HepG2 (cell line): ENCODE measurements around the gene PRM2. TPM values are rescaled to one million over a fixed set of nuclear protein-coding genes. Genes with fewer than 3 reads are reported as not detected.
A peak's percentile ranks its signal among the peaks of the same experiment; 100 is the strongest.

Source experiments
- ARHGAP35 ChIP-seq: sonication (generic); formaldehyde crosslinking; IDR thresholded peaks from 2 replicates; pipeline ENCODE4 v1.9.0; 2022; ENCODE audit warnings: mild to moderate bottlenecking, inconsistent platforms, moderate library complexity, missing genetic modification reagents, borderline replicate concordance
- NFYB ChIP-seq: sonication (generic); formaldehyde crosslinking; IDR thresholded peaks from 2 replicates; pipeline ENCODE4 v1.4.0; 2020; ENCODE audit warnings: missing genetic modification reagents
- NR2F2 ChIP-seq: IDR thresholded peaks from 2 replicates; pipeline ENCODE4 v1.6.1; 2012; ENCODE audit warnings: low read depth, inconsistent platforms, borderline replicate concordance
- POLR2G ChIP-seq: fragments of 200-400 bp; formaldehyde crosslinking; IDR thresholded peaks from 2 replicates; pipeline ENCODE4 v1.6.1; 2018; ENCODE audit warnings: mild to moderate bottlenecking, low read depth, low read length, moderate library complexity
- SRY ChIP-seq: sonication (generic); formaldehyde crosslinking; IDR thresholded peaks from 2 replicates; pipeline ENCODE4 v1.8.0; 2022; ENCODE audit warnings: mild to moderate bottlenecking, missing genetic modification reagents
- TBX3 ChIP-seq: fragments of 450-650 bp; IDR thresholded peaks from 2 replicates; pipeline ENCODE4 v1.6.1; 2017; ENCODE audit warnings: antibody characterized with exemption, mild to moderate bottlenecking, inconsistent platforms, borderline replicate concordance
- TGIF2 ChIP-seq: IDR thresholded peaks from 2 replicates; pipeline ENCODE4 v1.6.1; 2016; ENCODE audit warnings: control low read depth, missing compliant biosample characterization
- ZIK1 ChIP-seq: sonication (generic); formaldehyde crosslinking; IDR thresholded peaks from 2 replicates; pipeline ENCODE4 v1.5.0; 2020; ENCODE audit warnings: mild to moderate bottlenecking, low read depth, missing genetic modification reagents, borderline replicate concordance
- polyA plus RNA-seq, 8 experiments: library from polyadenylated mRNA; depleted of rRNA in 3 of 8; stranded (reverse) in 7 of 8; unstranded in 1 of 8; fragments of >200 nt; fragmentation: Illumina TruSeq in 4 of 8; extraction: Trizol in 4 of 8; gene quantifications; 2 replicates each; pipeline versions ENCODE4 v1.2.1 to v1.2.3, GENCODE V29; 2011 to 2016; ENCODE audit warnings: low read depth in 4 of 8, missing spikeins in 1 of 8, mixed read lengths in 1 of 8; ENCODE audit not compliant: insufficient read depth in 1 of 8
- total RNA-seq, 5 experiments: library from RNA; depleted of rRNA; stranded (reverse); fragments of >200 nt; fragmentation: Illumina TruSeq; extraction: Trizol; gene quantifications; 2 replicates each; pipeline ENCODE4 v1.2.3, GENCODE V29; 2016; ENCODE audit warnings: low read depth in 1 of 5
- TF ChIP-seq, protein P1 (sequence below): sonication (generic); formaldehyde crosslinking; IDR thresholded peaks from 2 replicates; pipeline ENCODE4 v1.4.0; 2020; ENCODE audit warnings: missing genetic modification reagents
- TF ChIP-seq, protein P2 (sequence below): sonication (generic); formaldehyde crosslinking; IDR thresholded peaks from 2 replicates; pipeline ENCODE4 v1.4.0; 2020; ENCODE audit warnings: missing genetic modification reagents
- TF ChIP-seq, protein P3 (sequence below): sonication (generic); formaldehyde crosslinking; IDR thresholded peaks from 2 replicates; pipeline ENCODE4 v1.4.0; 2020; ENCODE audit warnings: missing genetic modification reagents
- TF ChIP-seq, protein P4 (sequence below): sonication (generic); formaldehyde crosslinking; IDR thresholded peaks from 2 replicates; pipeline ENCODE4 v1.5.0; 2020; ENCODE audit warnings: mild to moderate bottlenecking, missing genetic modification reagents
- TF ChIP-seq, protein P5 (sequence below): sonication (generic); formaldehyde crosslinking; IDR thresholded peaks from 2 replicates; pipeline ENCODE4 v1.5.0; 2020; ENCODE audit warnings: mild to moderate bottlenecking, missing genetic modification reagents, borderline replicate concordance

The PRM2 gene
- total and polyA plus RNA-seq, 2 of the 13 experiments (the other 11 are each of a cell fraction or from before 2014, with no cell fraction given) = 0.54 TPM; not detected in 1

DNA sequence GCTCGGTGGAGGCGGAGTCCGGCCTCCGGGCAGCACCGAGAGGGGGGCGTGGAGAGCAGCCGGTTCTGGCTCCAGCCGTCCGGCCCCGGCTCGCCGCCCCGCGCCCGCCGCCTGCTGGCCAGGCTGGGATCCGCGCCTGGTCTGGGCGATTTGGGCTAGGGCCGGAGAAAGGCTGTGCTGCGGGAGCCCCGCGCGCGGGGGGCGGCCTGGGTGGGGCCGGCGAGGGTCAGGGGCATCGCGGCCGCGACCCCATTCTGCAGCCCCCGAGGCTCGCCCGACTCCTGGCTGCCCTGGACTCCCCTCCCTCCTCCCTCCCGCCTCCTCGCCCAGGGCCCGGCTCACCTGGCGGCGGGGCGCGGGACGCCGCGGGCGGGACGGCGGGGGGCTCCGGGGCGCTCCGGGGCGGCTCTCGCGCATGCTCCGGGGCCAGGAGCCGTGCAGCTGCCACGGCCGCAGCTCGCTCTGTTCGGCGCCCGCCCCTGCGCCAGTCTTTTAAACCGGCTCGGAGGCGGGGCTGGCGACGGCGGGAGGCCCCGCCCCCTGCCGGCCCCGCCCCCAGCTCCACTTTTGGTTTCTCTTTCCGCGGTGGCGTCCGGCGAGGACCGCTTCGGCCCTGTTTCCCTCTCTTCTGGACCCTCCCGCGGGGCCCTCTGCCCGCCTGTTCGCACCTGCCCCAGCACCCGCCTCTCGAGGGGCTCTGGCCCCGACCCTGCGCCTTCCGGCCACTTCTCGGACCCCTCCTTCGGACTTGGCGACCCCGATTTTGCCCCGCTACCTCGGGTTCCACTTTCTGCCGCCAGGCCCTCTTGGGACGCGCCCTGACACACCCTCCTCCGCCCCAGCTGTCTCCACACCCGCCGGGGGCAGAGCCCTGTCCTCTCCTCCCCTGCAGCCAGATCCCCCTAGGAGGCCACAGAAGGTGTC is 20.3 kb downstream of the PRM2 start, which contains the start of gene SOCS1 (continued):
- TF ChIP-seq POLR2G = peak; percentile 99
- peak; percentile 11; the same call in 1 of the 2 replicates for TF ChIP-seq NFYB (CRISPR knock-in tag)
- no peak; the same call in 1 of the 2 replicates for TF ChIP-seq ZIK1
- 0 out of 2 replicates have a peak, but pooled peaks have one; percentile 22 for TF ChIP-seq TBX3
- TF ChIP-seq, protein P1, sequence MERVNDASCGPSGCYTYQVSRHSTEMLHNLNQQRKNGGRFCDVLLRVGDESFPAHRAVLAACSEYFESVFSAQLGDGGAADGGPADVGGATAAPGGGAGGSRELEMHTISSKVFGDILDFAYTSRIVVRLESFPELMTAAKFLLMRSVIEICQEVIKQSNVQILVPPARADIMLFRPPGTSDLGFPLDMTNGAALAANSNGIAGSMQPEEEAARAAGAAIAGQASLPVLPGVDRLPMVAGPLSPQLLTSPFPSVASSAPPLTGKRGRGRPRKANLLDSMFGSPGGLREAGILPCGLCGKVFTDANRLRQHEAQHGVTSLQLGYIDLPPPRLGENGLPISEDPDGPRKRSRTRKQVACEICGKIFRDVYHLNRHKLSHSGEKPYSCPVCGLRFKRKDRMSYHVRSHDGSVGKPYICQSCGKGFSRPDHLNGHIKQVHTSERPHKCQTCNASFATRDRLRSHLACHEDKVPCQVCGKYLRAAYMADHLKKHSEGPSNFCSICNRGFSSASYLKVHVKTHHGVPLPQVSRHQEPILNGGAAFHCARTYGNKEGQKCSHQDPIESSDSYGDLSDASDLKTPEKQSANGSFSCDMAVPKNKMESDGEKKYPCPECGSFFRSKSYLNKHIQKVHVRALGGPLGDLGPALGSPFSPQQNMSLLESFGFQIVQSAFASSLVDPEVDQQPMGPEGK (CRISPR knock-in tag) = peak; percentile 92
- TF ChIP-seq, protein P2, sequence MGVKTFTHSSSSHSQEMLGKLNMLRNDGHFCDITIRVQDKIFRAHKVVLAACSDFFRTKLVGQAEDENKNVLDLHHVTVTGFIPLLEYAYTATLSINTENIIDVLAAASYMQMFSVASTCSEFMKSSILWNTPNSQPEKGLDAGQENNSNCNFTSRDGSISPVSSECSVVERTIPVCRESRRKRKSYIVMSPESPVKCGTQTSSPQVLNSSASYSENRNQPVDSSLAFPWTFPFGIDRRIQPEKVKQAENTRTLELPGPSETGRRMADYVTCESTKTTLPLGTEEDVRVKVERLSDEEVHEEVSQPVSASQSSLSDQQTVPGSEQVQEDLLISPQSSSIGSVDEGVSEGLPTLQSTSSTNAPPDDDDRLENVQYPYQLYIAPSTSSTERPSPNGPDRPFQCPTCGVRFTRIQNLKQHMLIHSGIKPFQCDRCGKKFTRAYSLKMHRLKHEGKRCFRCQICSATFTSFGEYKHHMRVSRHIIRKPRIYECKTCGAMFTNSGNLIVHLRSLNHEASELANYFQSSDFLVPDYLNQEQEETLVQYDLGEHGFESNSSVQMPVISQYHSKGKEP (CRISPR knock-in tag) = no peak
- no peak; the same call in 1 of the 2 replicates for TF ChIP-seq TGIF2 (CRISPR knock-in tag)
- TF ChIP-seq, protein P3, sequence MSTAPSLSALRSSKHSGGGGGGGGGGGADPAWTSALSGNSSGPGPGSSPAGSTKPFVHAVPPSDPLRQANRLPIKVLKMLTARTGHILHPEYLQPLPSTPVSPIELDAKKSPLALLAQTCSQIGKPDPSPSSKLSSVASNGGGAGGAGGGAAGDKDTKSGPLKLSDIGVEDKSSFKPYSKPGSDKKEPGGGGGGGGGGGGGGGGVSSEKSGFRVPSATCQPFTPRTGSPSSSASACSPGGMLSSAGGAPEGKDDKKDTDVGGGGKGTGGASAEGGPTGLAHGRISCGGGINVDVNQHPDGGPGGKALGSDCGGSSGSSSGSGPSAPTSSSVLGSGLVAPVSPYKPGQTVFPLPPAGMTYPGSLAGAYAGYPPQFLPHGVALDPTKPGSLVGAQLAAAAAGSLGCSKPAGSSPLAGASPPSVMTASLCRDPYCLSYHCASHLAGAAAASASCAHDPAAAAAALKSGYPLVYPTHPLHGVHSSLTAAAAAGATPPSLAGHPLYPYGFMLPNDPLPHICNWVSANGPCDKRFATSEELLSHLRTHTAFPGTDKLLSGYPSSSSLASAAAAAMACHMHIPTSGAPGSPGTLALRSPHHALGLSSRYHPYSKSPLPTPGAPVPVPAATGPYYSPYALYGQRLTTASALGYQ (CRISPR knock-in tag) = peak; percentile 52; the same call in 1 of the 2 replicates
- peak; percentile 91; the same call in 1 of the 2 replicates for TF ChIP-seq SRY (CRISPR knock-in tag)
- TF ChIP-seq ARHGAP35 = no peak
- TF ChIP-seq, protein P4, sequence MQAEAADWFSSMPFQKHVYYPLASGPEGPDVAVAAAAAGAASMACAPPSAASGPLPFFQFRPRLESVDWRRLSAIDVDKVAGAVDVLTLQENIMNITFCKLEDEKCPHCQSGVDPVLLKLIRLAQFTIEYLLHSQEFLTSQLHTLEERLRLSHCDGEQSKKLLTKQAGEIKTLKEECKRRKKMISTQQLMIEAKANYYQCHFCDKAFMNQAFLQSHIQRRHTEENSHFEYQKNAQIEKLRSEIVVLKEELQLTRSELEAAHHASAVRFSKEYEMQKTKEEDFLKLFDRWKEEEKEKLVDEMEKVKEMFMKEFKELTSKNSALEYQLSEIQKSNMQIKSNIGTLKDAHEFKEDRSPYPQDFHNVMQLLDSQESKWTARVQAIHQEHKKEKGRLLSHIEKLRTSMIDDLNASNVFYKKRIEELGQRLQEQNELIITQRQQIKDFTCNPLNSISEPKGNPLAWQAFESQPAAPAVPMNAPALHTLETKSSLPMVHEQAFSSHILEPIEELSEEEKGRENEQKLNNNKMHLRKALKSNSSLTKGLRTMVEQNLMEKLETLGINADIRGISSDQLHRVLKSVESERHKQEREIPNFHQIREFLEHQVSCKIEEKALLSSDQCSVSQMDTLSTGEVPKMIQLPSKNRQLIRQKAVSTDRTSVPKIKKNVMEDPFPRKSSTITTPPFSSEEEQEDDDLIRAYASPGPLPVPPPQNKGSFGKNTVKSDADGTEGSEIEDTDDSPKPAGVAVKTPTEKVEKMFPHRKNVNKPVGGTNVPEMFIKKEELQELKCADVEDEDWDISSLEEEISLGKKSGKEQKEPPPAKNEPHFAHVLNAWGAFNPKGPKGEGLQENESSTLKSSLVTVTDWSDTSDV (CRISPR knock-in tag) = peak; percentile 85; the same call in 1 of the 2 replicates
- TF ChIP-seq NR2F2 = no peak; the same call in 1 of the 2 replicates
- TF ChIP-seq, protein P5, sequence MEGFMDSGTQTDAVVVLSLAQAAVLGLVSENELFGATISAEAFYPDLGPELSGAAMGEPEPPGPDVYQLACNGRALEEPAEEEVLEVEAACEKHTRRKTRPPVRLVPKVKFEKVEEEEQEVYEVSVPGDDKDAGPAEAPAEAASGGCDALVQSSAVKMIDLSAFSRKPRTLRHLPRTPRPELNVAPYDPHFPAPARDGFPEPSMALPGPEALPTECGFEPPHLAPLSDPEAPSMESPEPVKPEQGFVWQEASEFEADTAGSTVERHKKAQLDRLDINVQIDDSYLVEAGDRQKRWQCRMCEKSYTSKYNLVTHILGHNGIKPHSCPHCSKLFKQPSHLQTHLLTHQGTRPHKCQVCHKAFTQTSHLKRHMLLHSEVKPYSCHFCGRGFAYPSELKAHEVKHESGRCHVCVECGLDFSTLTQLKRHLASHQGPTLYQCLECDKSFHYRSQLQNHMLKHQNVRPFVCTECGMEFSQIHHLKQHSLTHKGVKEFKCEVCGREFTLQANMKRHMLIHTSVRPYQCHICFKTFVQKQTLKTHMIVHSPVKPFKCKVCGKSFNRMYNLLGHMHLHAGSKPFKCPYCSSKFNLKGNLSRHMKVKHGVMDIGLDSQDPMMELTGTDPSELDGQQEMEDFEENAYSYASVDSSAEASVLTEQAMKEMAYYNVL (CRISPR knock-in tag) = no peak; the same call in 1 of the 2 replicates
